GM12878 (cell line): ENCODE results near the gene TAS2R60. TPM values are rescaled to one million over a fixed set of nuclear protein-coding genes. Genes with fewer than 3 reads are reported as not detected.

Source experiments
- ATAC-seq: fragments of 200-7000 bp; cut with Tn5 transposase; 3 replicates; pipeline ENCODE4 v1.9.1; 2020; ENCODE audit warnings: mild to moderate bottlenecking, moderate library complexity
- BruUV-seq: library from RNA; stranded (reverse); fragments of 400-500 nt; replicated peaks from 2 replicates; lab custom pipeline; 2021; lab: Mats Ljungman, UMichigan
- CTCF ChIA-PET: fragments of 300-600 bp; sonication (Branson Sonifier 250); formaldehyde crosslinking; extraction: SDS; loops from one replicate; lab custom pipeline; 2021; ENCODE audit warnings: inconsistent platforms; lab: Yijun Ruan, JAX
- POLR2A ChIA-PET: fragments of 350-600 bp; formaldehyde crosslinking; extraction: SDS; loops from one replicate; lab custom pipeline; 2021; ENCODE audit warnings: inconsistent platforms; lab: Charles Lee
- RAD21 ChIA-PET: fragments of 300-600 bp; sonication (Branson Sonifier 250); formaldehyde crosslinking; loops from one replicate; lab custom pipeline; 2023; ENCODE audit warnings: antibody characterized with exemption; ENCODE audit not compliant: unreplicated experiment; lab: Charles Lee
- SMC1A ChIA-PET: fragments of 300-600 bp; sonication (Branson Sonifier 250); formaldehyde crosslinking; loops from one replicate; lab custom pipeline; 2023; ENCODE audit not compliant: unreplicated experiment, uncharacterized antibody; lab: Charles Lee
- DNase-seq: peaks from one replicate; pipeline ENCODE4 v3.0.0-alpha.2; 2011; ENCODE audit warnings: low read depth, low spot score
- FAIRE-seq: peaks from 3 replicates; lab custom pipeline; 2011; peaks lifted over from hg19 to GRCh38; lab: Jason Lieb, UNC
- H2AFZ ChIP-seq: 2 replicates; pipeline ENCODE4 v1.6.0; 2011; ENCODE audit warnings: low read depth, low read length, control low read depth; ENCODE audit not compliant: control insufficient read depth
- H3K27ac ChIP-seq: 2 replicates; pipeline ENCODE4 v1.5.1; 2011; ENCODE audit warnings: control low read depth; ENCODE audit not compliant: control insufficient read depth, insufficient read depth
- H3K27me3 ChIP-seq, 2 experiments: replicated peaks in 1 of 2; 2 replicates each; pipeline versions ENCODE4 v1.6.0 to v1.6.1; 2011; ENCODE audit warnings: low read length in 1 of 2; ENCODE audit not compliant: control insufficient read depth in 2 of 2, insufficient read depth in 2 of 2
- H3K36me3 ChIP-seq, 2 experiments: 2 replicates each; pipeline ENCODE4 v1.5.1; 2011; ENCODE audit warnings: low read length in 1 of 2; ENCODE audit not compliant: control insufficient read depth in 2 of 2, insufficient read depth in 2 of 2
- H3K4me1 ChIP-seq: 2 replicates; pipeline ENCODE4 v1.6.1; 2011; ENCODE audit warnings: mild to moderate bottlenecking, low read length, moderate library complexity, mixed read lengths; ENCODE audit not compliant: control insufficient read depth, insufficient read depth
- H3K4me2 ChIP-seq: 2 replicates; pipeline ENCODE4 v1.6.0; 2011; ENCODE audit warnings: control low read depth; ENCODE audit not compliant: control insufficient read depth, insufficient read depth
- H3K4me3 ChIP-seq: fragments of 200-600 bp; sonication (generic); 2 replicates; pipeline ENCODE4 v1.5.1; 2016
- H3K79me2 ChIP-seq: 2 replicates; pipeline ENCODE4 v1.6.0; 2011; ENCODE audit warnings: low read length; ENCODE audit not compliant: control insufficient read depth, insufficient read depth
- H3K9ac ChIP-seq: 2 replicates; pipeline ENCODE4 v1.8.0; 2011; ENCODE audit warnings: low read length, control low read depth, mixed read lengths; ENCODE audit not compliant: control insufficient read depth, insufficient read depth
- H3K9me3 ChIP-seq: replicated peaks from 3 replicates; pipeline ENCODE4 v1.5.1; 2011; ENCODE audit warnings: mild to moderate bottlenecking, low read length; ENCODE audit not compliant: control insufficient read depth, insufficient read depth
- H4K20me1 ChIP-seq: 2 replicates; pipeline ENCODE4 v1.6.0; 2011; ENCODE audit not compliant: control insufficient read depth, insufficient read depth
- MTA3 ChIP-seq: IDR thresholded peaks from 2 replicates; pipeline ENCODE4 v1.6.1; 2012; ENCODE audit warnings: low read length, inconsistent platforms, borderline replicate concordance
- RAD21 ChIP-seq: IDR thresholded peaks from 2 replicates; pipeline ENCODE4 v1.6.1; 2011; ENCODE audit warnings: mild to moderate bottlenecking, low read depth, low read length, moderate library complexity; ENCODE audit not compliant: insufficient read depth
- SMC3 ChIP-seq: IDR thresholded peaks from 2 replicates; pipeline ENCODE4 v1.6.1; 2011; ENCODE audit warnings: low read length, improper control_type of control experiment, borderline replicate concordance
- WGBS: methylation state at CpG from one replicate; pipeline ENCODE4 v1.1.6; 2016; ENCODE audit warnings: low lambda C conversion rate; ENCODE audit not compliant: insufficient replicate concordance, insufficient coverage; ENCODE audit errors: missing lambda C conversion rate; 5-methylcytosine and 5-hydroxymethylcytosine counted together
- in situ Hi-C: fragments of 300-500 bp; cut with MboI; formaldehyde crosslinking; loops from 9 replicates; pipeline ENCODE4 v1.14.3; 2018; ENCODE audit warnings: mixed read lengths
- intact Hi-C: fragments of 100-400 bp; cut with micrococcal nuclease; formaldehyde crosslinking; loops from one replicate; pipeline ENCODE4 v1.14.2; 2022; ENCODE audit not compliant: unreplicated experiment
- polyA plus RNA-seq, 11 experiments: library from polyadenylated mRNA; depleted of rRNA in 4 of 11; unstranded in 6 of 11; stranded (reverse) in 5 of 11; fragments of >200 nt; fragmentation: Nextera tagmentation in 4 of 11; fragmentation: Illumina TruSeq in 1 of 11; extraction: Ambion mirVana in 4 of 11; extraction: Trizol in 1 of 11; gene quantifications; 1 replicate in 1 of 11; 2 replicates in 10 of 11; pipeline versions ENCODE4 v1.2.1 to v1.2.3, GENCODE V29; 2011 to 2016; ENCODE audit warnings: inconsistent platforms in 2 of 11, missing spikeins in 2 of 11, low read depth in 1 of 11
- total RNA-seq, 4 experiments: library from RNA; depleted of rRNA in 3 of 4; stranded (reverse); fragments of >200 nt in 3 of 4; fragmentation: Illumina TruSeq in 1 of 4; extraction: Trizol in 1 of 4; gene quantifications; 2 replicates each; pipeline versions ENCODE4 v1.2.1 to v1.2.3, GENCODE V29; 2013 to 2021
- TF ChIP-seq, protein P1 (sequence below), 3 experiments: IDR thresholded peaks in 2 of 3; conservative IDR thresholded peaks in 1 of 3; 2 replicates each; pipeline ENCODE4 v1.5.1; 2011; ENCODE audit warnings: low read depth in 3 of 3, low read length in 3 of 3, mild to moderate bottlenecking in 3 of 3, control low read depth in 2 of 3, moderate library complexity in 2 of 3, inconsistent platforms in 1 of 3, mixed read lengths in 1 of 3; ENCODE audit not compliant: control insufficient read depth in 2 of 3, insufficient read depth in 1 of 3; ENCODE audit errors: extremely low read depth in 1 of 3
- TF ChIP-seq, protein P2 (sequence below): fragments of 450-650 bp; conservative IDR thresholded peaks from 2 replicates; pipeline ENCODE4 v1.6.1; 2017; ENCODE audit warnings: mild to moderate bottlenecking, moderate library complexity

Gene TAS2R60
- total and polyA plus RNA-seq, 10 of the 15 experiments (the other 5 are each of a cell fraction or from before 2014, with no cell fraction given) = not detected

- 1% methylated on average over 3 of the region's 3 CpGs for WGBS
- in situ Hi-C loops = loop anchor here (10.0 kb wide), 1 partner anchor 402 kb away; no protein-coding TSS in a partner anchor
- H4K20me1 ChIP-seq = no peaks in the 10 kb centered on the region
- H3K4me1 ChIP-seq = no peaks in the 10 kb centered on the region
- no peaks in the 10 kb centered on the region for H3K36me3 ChIP-seq
- BruUV-seq = no TSS peak
- FAIRE-seq = peak; percentile 89
- H3K4me2 ChIP-seq = no peak overlapping the region
- peak; percentile 82 for ATAC-seq
- TF ChIP-seq MTA3 = no peak
- TF ChIP-seq, protein P1, sequence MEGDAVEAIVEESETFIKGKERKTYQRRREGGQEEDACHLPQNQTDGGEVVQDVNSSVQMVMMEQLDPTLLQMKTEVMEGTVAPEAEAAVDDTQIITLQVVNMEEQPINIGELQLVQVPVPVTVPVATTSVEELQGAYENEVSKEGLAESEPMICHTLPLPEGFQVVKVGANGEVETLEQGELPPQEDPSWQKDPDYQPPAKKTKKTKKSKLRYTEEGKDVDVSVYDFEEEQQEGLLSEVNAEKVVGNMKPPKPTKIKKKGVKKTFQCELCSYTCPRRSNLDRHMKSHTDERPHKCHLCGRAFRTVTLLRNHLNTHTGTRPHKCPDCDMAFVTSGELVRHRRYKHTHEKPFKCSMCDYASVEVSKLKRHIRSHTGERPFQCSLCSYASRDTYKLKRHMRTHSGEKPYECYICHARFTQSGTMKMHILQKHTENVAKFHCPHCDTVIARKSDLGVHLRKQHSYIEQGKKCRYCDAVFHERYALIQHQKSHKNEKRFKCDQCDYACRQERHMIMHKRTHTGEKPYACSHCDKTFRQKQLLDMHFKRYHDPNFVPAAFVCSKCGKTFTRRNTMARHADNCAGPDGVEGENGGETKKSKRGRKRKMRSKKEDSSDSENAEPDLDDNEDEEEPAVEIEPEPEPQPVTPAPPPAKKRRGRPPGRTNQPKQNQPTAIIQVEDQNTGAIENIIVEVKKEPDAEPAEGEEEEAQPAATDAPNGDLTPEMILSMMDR (IDR thresholded peaks at IDR 0.05 in 2 of 3, conservative IDR thresholded peaks at IDR 0.05 in 1 of 3; ENCODE audit: control insufficient read depth in 2 of 3, extremely low read depth in 1 of 3, insufficient read depth in 1 of 3, low read depth in 3 of 3, low read length in 3 of 3) = peak; percentile 61 to 77 (median 62)
- TF ChIP-seq RAD21 = peak; percentile 81
- TF ChIP-seq SMC3 = peak; percentile 85; the same call in 1 of the 2 replicates
- TF ChIP-seq, protein P2, sequence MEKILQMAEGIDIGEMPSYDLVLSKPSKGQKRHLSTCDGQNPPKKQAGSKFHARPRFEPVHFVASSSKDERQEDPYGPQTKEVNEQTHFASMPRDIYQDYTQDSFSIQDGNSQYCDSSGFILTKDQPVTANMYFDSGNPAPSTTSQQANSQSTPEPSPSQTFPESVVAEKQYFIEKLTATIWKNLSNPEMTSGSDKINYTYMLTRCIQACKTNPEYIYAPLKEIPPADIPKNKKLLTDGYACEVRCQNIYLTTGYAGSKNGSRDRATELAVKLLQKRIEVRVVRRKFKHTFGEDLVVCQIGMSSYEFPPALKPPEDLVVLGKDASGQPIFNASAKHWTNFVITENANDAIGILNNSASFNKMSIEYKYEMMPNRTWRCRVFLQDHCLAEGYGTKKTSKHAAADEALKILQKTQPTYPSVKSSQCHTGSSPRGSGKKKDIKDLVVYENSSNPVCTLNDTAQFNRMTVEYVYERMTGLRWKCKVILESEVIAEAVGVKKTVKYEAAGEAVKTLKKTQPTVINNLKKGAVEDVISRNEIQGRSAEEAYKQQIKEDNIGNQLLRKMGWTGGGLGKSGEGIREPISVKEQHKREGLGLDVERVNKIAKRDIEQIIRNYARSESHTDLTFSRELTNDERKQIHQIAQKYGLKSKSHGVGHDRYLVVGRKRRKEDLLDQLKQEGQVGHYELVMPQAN = no peak
- no peaks in the 10 kb centered on the region for H3K27me3 ChIP-seq
- no peak overlapping the region for H2AFZ ChIP-seq
- no peak overlapping the region for H3K27ac ChIP-seq
- no peak overlapping the region for H3K4me3 ChIP-seq
- no peaks in the 10 kb centered on the region for H3K9me3 ChIP-seq
- no peak for DNase-seq
- intact Hi-C loops = loop anchor here (1.0 to 10.0 kb wide), 3 partner anchors 36 to 412 kb away; no protein-coding TSS in a partner anchor
- no peaks in the 10 kb centered on the region for H3K79me2 ChIP-seq
- ChIA-PET CTCF (interaction anchor here (0.7 to 4.9 kb wide), 39 partner anchors 9 to 610 kb away, joined by 3 to 124 read pairs (median 4); no protein-coding TSS in a partner anchor), RAD21 (interaction anchor here (0.7 to 3.9 kb wide), 11 partner anchors 10 to 784 kb away, joined by 3 to 54 read pairs (median 4); no protein-coding TSS in a partner anchor), SMC1A (interaction anchor here (0.8 to 4.9 kb wide), 13 partner anchors 10 to 614 kb away, joined by 3 to 73 read pairs (median 4); no protein-coding TSS in a partner anchor), POLR2A (interaction anchor here (1.0 kb wide), 1 partner anchor 57 kb away, joined by 3 read pairs; no protein-coding TSS in a partner anchor)
- no peak overlapping the region for H3K9ac ChIP-seq
Measured at GRCh38 chr7:143416565-143417149, 26.6 kb upstream of the TAS2R60 start.
